ENCODE measurements around the gene C14orf180. TPM values are rescaled to one million over a fixed set of nuclear protein-coding genes. Genes with fewer than 3 reads are reported as not detected.

The C14orf180 gene
- total RNA-seq, 1 donor: not detected

DNA sequence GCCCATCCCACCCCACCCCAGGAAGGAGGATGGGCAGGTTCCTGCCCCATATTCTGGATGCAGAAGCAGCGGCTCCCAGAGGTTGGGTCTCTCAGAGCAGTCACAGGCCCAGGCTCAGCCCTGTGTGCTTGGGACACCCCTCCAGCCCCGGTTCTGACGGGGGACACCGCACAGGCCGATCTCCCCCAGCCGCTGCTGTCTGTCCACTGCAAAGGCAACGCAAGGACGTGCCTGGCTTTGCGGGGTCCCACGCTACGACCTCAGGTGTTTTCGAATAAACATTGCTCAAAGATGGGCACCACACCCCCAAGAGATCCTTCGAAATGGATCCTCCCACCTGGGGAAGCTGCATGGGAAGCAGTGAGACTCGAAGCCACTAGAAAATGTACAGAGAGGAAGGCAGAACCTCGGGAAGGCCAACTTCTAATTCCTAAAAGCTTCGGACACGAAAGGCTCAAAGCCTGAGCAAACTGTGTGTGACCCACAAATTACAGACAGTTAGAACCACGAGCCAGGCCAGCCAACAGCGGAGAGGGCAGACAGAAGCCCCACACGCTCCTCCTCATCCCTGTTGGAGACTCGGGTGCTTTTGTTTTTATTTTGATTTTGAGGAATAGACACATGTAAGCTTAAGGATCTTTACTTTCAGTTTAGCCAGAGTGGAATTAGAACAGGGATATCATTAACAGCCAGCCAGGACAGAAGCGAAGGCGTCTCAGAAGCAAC, 10.8 kb downstream of the C14orf180 start:
- TF ChIP-seq, protein P1, sequence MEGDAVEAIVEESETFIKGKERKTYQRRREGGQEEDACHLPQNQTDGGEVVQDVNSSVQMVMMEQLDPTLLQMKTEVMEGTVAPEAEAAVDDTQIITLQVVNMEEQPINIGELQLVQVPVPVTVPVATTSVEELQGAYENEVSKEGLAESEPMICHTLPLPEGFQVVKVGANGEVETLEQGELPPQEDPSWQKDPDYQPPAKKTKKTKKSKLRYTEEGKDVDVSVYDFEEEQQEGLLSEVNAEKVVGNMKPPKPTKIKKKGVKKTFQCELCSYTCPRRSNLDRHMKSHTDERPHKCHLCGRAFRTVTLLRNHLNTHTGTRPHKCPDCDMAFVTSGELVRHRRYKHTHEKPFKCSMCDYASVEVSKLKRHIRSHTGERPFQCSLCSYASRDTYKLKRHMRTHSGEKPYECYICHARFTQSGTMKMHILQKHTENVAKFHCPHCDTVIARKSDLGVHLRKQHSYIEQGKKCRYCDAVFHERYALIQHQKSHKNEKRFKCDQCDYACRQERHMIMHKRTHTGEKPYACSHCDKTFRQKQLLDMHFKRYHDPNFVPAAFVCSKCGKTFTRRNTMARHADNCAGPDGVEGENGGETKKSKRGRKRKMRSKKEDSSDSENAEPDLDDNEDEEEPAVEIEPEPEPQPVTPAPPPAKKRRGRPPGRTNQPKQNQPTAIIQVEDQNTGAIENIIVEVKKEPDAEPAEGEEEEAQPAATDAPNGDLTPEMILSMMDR (IDR thresholded peaks at IDR 0.05; ENCODE audit: insufficient read depth, low read length): no peak
- peak overlapping the region; percentile 41 for H3K4me3 ChIP-seq (ENCODE audit: low read depth, low read length)

DNA sequence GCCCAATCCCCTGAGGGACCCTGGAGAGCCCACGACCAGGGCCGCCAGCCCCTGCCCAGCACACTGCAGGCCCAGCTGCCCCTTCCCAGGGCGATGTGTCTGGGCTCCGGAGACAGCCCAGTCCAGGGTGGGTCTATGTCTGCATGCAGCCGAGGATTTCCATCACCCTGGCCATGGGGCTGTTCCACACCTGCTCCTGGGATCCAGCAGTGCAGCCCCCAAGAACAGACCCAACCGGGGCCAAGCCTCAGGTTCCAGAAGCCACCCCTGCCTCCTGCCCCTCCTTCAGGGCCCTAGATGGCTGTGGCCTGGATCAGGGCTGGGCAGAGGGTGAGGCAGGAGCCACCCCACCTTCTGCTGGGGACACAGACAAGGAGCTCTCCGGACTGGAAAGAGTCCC, 11.5 kb downstream of the C14orf180 start:
- no peak overlapping the region for H3K4me3 ChIP-seq (ENCODE audit: low read depth, low read length)

More for the DNA sequence above, 10.8 kb downstream of the C14orf180 start:
- peak; percentile 2 for DNase-seq (ENCODE audit: low read depth)

DNA sequence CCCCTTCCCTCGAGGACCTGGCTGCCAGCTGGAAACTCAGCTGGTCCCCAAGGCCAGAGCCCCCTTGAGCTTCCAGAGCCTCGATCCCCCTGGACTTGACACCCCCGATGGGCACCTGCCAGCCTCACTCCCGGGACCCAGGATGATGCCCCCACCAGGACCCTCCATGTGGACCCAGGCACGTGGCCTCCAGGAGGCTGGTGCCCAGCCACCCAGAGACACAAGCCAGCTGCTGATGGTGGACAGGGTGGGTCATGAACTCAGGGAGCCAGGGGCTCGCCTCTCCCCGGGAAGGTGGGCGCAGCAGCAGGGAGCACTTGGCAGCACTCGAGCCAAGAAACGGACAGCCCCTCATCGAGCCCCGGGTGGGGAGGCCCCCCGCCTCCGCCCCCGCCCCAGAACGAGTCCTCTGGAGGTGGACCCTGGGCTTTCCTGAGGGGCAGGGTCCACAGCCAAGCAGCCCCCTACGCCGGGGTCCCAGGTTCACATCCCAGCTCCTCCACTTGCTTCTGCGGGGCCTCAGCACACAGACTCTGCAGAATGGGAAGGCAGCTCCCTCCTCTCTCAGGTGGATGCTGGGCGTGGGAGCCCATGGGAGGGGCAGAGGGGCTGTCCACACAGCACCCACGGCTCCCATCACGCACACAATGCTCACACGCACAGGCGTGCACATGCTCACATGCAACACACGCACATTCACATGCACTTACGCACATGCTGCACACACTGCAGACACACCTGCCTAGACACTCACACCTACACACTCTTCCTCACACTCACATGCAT, 12.1 kb downstream of the C14orf180 start:
- H3K4me3 ChIP-seq (ENCODE audit: low read depth, low read length): no peak overlapping the region
- no peak for DNase-seq (ENCODE audit: low read depth)
- TF ChIP-seq, protein P1 (IDR thresholded peaks at IDR 0.05; ENCODE audit: insufficient read depth, low read length): no peak

More for the DNA sequence above, 11.5 kb downstream of the C14orf180 start:
- DNase-seq (ENCODE audit: low read depth): no peak
- TF ChIP-seq, protein P1 (IDR thresholded peaks at IDR 0.05; ENCODE audit: insufficient read depth, low read length): no peak

DNA sequence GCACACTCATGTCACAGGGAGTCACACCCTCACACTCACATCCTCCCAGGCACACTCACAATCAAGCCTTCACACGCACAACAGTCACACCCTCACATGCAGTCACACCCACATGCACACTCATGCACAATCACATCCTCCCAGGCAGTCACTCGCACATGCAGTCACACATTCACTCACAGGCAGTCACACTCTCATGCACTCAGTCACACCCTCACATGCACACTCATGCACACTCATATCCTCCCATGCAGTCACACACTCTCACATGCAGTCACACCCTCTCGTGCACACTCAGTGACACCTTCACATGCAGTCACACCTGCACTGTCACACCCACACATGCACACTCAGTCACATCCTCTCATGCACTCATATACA, 12.7 kb downstream of the C14orf180 start:
- TF ChIP-seq, protein P1 (IDR thresholded peaks at IDR 0.05; ENCODE audit: insufficient read depth, low read length): no peak
- DNase-seq (ENCODE audit: low read depth): no peak
- H3K4me3 ChIP-seq (ENCODE audit: low read depth, low read length): no peak overlapping the region

DNA sequence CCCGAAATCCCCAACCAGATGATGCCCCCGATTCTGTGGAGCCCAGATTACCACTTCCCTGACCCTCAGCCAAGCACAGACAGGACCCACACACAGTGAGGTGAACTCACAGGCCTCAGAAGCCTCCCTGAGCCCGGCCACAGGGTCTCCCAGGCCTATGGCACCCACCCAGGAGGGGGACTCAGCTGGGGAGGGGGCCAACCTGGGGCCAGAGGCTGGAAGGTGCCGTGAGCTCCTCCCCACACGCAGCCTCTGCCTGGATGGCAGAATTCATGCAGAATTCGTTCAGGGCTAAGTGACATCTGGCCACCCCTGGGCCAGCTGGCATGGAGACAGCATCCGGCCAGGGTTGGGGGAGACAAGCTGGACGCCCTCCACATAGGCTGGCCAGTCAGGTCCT, 13.2 kb downstream of the C14orf180 start:
- TF ChIP-seq, protein P1 (IDR thresholded peaks at IDR 0.05; ENCODE audit: insufficient read depth, low read length): no peak
- DNase-seq (ENCODE audit: low read depth): no peak
- no peak overlapping the region for H3K4me3 ChIP-seq (ENCODE audit: low read depth, low read length)

DNA sequence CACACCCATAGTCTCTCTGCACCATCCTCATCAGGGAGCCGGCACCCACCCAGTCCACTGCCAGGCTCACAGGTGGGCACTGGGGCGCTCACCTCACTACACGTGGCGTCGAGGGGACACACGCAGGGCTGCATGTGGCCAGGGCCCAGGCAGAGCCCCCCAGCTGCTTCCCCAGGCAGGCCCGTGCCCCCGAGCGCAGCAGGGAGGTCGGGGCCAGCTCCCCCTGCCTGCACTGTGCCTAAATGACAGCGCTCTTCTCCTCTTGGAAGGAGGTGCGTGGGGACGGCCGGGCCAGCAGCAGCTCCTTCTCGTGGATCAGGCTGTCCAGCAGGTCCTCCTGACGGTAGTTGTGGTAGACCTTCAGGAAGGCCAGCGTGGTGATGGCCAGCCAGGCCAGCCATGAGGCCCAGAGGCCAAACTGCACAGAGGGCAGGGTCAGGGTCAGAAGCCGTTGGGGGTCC, 13.7 kb downstream of the C14orf180 start:
- DNase-seq (ENCODE audit: low read depth): no peak
- TF ChIP-seq, protein P1 (IDR thresholded peaks at IDR 0.05; ENCODE audit: insufficient read depth, low read length): no peak
- H3K4me3 ChIP-seq (ENCODE audit: low read depth, low read length): no peak overlapping the region
